Stomach (tissue), 9 donors: ENCODE data around the gene IQUB. TPM values are rescaled to one million over a fixed set of nuclear protein-coding genes. Genes with fewer than 3 reads are reported as not detected.

ENCODE experiments used
- DNase-seq, 2 donors: peaks; one replicate each; pipeline versions ENCODE4 v3.0.0 to v3.0.0-alpha.2; 2013 to 2019
- H3K27ac ChIP-seq, 5 donors: fragments of 200-600 bp in 4 of 5; sonication (generic) in 4 of 5; one replicate each; pipeline ENCODE4 v1.5.1; 2013 to 2019; ENCODE audit warnings: mild to moderate bottlenecking in 1 of 5, moderate library complexity in 1 of 5
- H3K27me3 ChIP-seq, 3 donors: fragments of 200-600 bp; sonication (generic); one replicate each; pipeline ENCODE4 v1.5.1; 2017 to 2019; ENCODE audit warnings: mixed run types in 1 of 3
- H3K36me3 ChIP-seq, 4 donors: fragments of 200-600 bp; sonication (generic); 1 replicate in 3 of 4; 2 replicates in 1 of 4; pipeline ENCODE4 v1.5.1; 2016 to 2019
- H3K4me1 ChIP-seq, 4 donors: fragments of 200-600 bp; sonication (generic); one replicate each; pipeline ENCODE4 v1.5.1; 2016 to 2019
- H3K4me3 ChIP-seq, 4 donors: fragments of 200-600 bp; sonication (generic) in 3 of 4; one replicate each; pipeline ENCODE4 v1.5.1; 2016 to 2019; ENCODE audit warnings: mild to moderate bottlenecking in 1 of 4
- H3K9me3 ChIP-seq, 4 donors: fragments of 200-600 bp; sonication (generic); one replicate each; pipeline ENCODE4 v1.5.1; 2016 to 2019
- CTCF ChIP-seq, 7 experiments: fragments of 450-650 bp in 4 of 7; fragments of 200-600 bp in 3 of 7; sonication (generic) in 3 of 7; IDR thresholded peaks; one replicate each; pipeline ENCODE4 v1.5.1; 2016 to 2019; ENCODE audit warnings: antibody characterized with exemption in 7 of 7, control low read depth in 2 of 7, mild to moderate bottlenecking in 1 of 7
- EP300 ChIP-seq: sonication (generic); formaldehyde crosslinking; IDR thresholded peaks from one replicate; pipeline ENCODE4 v1.6.1; 2017; ENCODE audit warnings: antibody characterized with exemption
- POLR2A ChIP-seq, 4 donors: fragments of 450-650 bp; IDR thresholded peaks; one replicate each; pipeline ENCODE4 v1.6.1; 2016; ENCODE audit warnings: antibody characterized with exemption in 4 of 4, control low read depth in 2 of 4, mild to moderate bottlenecking in 1 of 4, moderate library complexity in 1 of 4
- POLR2AphosphoS5 ChIP-seq, 3 donors: sonication (generic); formaldehyde crosslinking; IDR thresholded peaks; one replicate each; pipeline ENCODE4 v1.6.1; 2016; ENCODE audit warnings: antibody characterized with exemption in 3 of 3
- whole genome bisulfite sequencing, 5 donors: extraction: QIAGEN DNeasy Blood & Tissue Kit in 3 of 5; methylation state at CpG; one replicate each; pipeline versions ENCODE4 v1.1.5 to v1.1.7; 2013 to 2018; 5-methylcytosine and 5-hydroxymethylcytosine counted together
- intact Hi-C: fragments of 100-400 bp; cut with DNase I; formaldehyde crosslinking; loops from one replicate; pipeline ENCODE4 v1.15.1; 2023; ENCODE audit warnings: low total_unique reads
- polyA plus RNA-seq, 3 donors: library from polyadenylated mRNA; stranded (reverse); fragments of 200-250 nt; gene quantifications; one replicate each; pipeline ENCODE4 v1.2.3, GENCODE V29; 2013
- total RNA-seq, 5 donors: library from RNA; depleted of rRNA; stranded (reverse); fragments of >200 nt; gene quantifications; one replicate each; pipeline versions ENCODE4 v1.1.0 to v1.2.3, GENCODE V29; 2014 to 2016
- donor health status: healthy with polysubstance abuse.
- donor health status: Bipolar disorder and iron deficiency.
- donor health status: healthy.

IQUB gene
- total and polyA plus RNA-seq, 8 donors: 0.05 to 2.7 (median 0.34) TPM; not detected in 4

- intact Hi-C loops: no loop called here
- Histone ChIP-seq H3K36me3 (no peaks in the 10 kb centered on the region), H3K27ac (no peak overlapping the region), H3K27me3 (no peaks in the 10 kb centered on the region), H3K4me1 (no peaks in the 10 kb centered on the region), H3K9me3 (no peaks in the 10 kb centered on the region), H3K4me3 (no peak overlapping the region)
- WGBS, 5 donors: 32 to 43% (median 33%) methylated on average over 2 of the region's 2 CpGs
- DNase-seq: no peak
- TF ChIP-seq CTCF (IDR thresholded peaks at IDR 0.05) (no peak), POLR2AphosphoS5 (IDR thresholded peaks at IDR 0.05) (no peak), EP300 (no peak), POLR2A (IDR thresholded peaks at IDR 0.05) (no peak)
Observed at GRCh38 chr7:123522066-123522465, 12.3 kb downstream of the IQUB start.

- 18 to 97% (median 96%) methylated on average over 1 to 2 of the region's 2 CpGs for WGBS, 5 donors
- no peak for TF ChIP-seq CTCF (IDR thresholded peaks at IDR 0.05)
- TF ChIP-seq EP300: no peak
- TF ChIP-seq POLR2AphosphoS5 (IDR thresholded peaks at IDR 0.05): no peak
- TF ChIP-seq POLR2A (IDR thresholded peaks at IDR 0.05): no peak
- H3K27me3 ChIP-seq: no peaks in the 10 kb centered on the region
Observed at GRCh38 chr7:123505221-123505620, 29.2 kb downstream of the IQUB start.

GRCh38 chr7:123502201-123502600 is 32.2 kb downstream of the IQUB start:
- WGBS, 5 donors: 85 to 91% (median 88%) methylated on average over 5 of the region's 5 CpGs
- TF ChIP-seq POLR2AphosphoS5 (IDR thresholded peaks at IDR 0.05) (no peak), POLR2A (IDR thresholded peaks at IDR 0.05) (no peak), CTCF (IDR thresholded peaks at IDR 0.05) (no peak)
- Histone ChIP-seq H3K4me3 (no peak overlapping the region), H3K36me3 (no peaks in the 10 kb centered on the region), H3K27me3 (no peaks in the 10 kb centered on the region), H3K4me1 (peaks cover 0 to 8% (median 0%) of the 10 kb centered on the region in 4 donors), H3K9me3 (peaks cover 0 to 11% (median 7%) of the 10 kb centered on the region in 4 donors), H3K27ac (no peak overlapping the region)
- intact Hi-C loops: no loop called here
- DNase-seq: no peak

More at GRCh38 chr7:123505221-123505620, 29.2 kb downstream of the IQUB start:
- intact Hi-C loops: no loop called here
- no peak overlapping the region for H3K27ac ChIP-seq
- H3K9me3 ChIP-seq: peaks cover 0 to 11% (median 7%) of the 10 kb centered on the region in 4 donors
- H3K36me3 ChIP-seq: no peaks in the 10 kb centered on the region
- no peak for DNase-seq
- no peaks in the 10 kb centered on the region for H3K4me1 ChIP-seq
- H3K4me3 ChIP-seq: no peak overlapping the region

DNA sequence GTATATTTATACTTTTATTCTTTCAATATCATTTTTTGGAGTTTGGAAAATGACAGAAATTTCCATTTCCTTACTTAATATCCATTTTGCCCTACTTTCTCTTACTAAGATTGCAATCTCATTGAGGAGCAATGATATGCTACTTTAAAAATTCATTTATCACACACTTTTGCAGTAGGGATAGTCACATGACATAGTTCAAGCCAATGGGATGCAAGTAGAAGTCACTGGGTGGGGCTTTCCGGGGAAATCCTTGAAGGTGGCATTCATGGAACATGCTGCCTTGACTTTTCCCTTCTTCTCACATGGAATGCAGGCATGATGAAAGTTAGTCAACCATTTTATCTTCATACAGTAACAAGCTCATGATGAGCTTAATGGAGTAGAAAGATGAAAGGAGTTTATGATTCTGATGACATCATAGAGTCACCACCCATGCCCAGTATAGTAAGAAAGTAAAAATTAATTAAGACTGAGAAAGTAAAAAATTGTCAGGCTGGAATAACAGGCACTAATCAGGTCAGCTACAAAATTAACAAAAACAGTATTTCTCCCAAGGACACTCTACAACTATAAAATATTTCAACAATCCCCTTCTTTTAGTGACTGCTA is 33.4 kb downstream of the IQUB start:
- Histone ChIP-seq H3K9me3 (peaks cover 0 to 11% (median 7%) of the 10 kb centered on the region in 4 donors), H3K27me3 (no peaks in the 10 kb centered on the region), H3K4me1 (peaks cover 0 to 8% (median 0%) of the 10 kb centered on the region in 4 donors), H3K36me3 (no peaks in the 10 kb centered on the region), H3K4me3 (no peak overlapping the region), H3K27ac (no peak overlapping the region)
- intact Hi-C loops: no loop called here
- TF ChIP-seq POLR2AphosphoS5 (IDR thresholded peaks at IDR 0.05): no peak
- TF ChIP-seq EP300: no peak
- TF ChIP-seq CTCF (IDR thresholded peaks at IDR 0.05): no peak
- 75 to 95% (median 83%) methylated on average over 1 of the region's 1 CpG for WGBS, 5 donors
- no peak for DNase-seq
